Fibroblast of lung (primary cell): ENCODE measurements around the gene PUM2.

Source experiments
- EZH2 ChIP-seq: IDR thresholded peaks from 2 replicates; pipeline ENCODE4 v1.5.1; 2012; ENCODE audit warnings: low read length, control low read depth, mild to moderate bottlenecking; ENCODE audit errors: missing control alignments
- TF ChIP-seq, protein P1 (sequence below), 2 donors: IDR thresholded peaks in 1 of 2; conservative IDR thresholded peaks in 1 of 2; 1 replicate in 1 of 2; 2 replicates in 1 of 2; pipeline ENCODE4 v1.5.1; 2011 to 2012; ENCODE audit warnings: low read length in 2 of 2, control low read depth in 1 of 2, inconsistent platforms in 1 of 2, low read depth in 1 of 2, mild to moderate bottlenecking in 1 of 2

- TF ChIP-seq, protein P1, sequence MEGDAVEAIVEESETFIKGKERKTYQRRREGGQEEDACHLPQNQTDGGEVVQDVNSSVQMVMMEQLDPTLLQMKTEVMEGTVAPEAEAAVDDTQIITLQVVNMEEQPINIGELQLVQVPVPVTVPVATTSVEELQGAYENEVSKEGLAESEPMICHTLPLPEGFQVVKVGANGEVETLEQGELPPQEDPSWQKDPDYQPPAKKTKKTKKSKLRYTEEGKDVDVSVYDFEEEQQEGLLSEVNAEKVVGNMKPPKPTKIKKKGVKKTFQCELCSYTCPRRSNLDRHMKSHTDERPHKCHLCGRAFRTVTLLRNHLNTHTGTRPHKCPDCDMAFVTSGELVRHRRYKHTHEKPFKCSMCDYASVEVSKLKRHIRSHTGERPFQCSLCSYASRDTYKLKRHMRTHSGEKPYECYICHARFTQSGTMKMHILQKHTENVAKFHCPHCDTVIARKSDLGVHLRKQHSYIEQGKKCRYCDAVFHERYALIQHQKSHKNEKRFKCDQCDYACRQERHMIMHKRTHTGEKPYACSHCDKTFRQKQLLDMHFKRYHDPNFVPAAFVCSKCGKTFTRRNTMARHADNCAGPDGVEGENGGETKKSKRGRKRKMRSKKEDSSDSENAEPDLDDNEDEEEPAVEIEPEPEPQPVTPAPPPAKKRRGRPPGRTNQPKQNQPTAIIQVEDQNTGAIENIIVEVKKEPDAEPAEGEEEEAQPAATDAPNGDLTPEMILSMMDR (conservative IDR thresholded peaks at IDR 0.05 in 1 of 2, IDR thresholded peaks at IDR 0.05 in 1 of 2; ENCODE audit: low read depth in 1 of 2, low read length in 2 of 2): no peak
- TF ChIP-seq EZH2: no peak
Measured at GRCh38 chr2:20307311-20307710, 43.3 kb downstream of the PUM2 start.
